ENCODE results near the gene BCAS1.

BCAS1 gene

DNA sequence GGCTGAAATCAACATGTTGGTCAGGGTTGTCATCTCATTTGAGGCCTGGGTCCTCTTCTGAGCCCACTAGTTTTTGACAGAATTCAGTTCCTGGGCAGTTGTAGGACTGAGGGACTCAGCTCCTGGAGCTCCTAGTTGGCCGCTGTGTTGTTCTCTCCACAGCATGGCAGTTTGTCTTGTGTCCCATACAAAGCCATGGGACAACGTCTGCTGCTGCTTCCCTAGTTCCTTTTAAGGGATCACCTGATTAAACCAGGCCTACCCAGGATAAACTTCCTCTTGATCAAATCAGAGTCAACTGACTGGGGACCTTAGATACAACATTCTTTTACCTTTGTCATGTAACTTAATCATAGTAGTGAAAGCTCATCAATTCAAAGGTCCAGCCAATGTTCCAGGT, 141.0 kb downstream of the BCAS1 start:
- H3K27ac ChIP-seq (replicated peaks) = no peak overlapping the region

DNA sequence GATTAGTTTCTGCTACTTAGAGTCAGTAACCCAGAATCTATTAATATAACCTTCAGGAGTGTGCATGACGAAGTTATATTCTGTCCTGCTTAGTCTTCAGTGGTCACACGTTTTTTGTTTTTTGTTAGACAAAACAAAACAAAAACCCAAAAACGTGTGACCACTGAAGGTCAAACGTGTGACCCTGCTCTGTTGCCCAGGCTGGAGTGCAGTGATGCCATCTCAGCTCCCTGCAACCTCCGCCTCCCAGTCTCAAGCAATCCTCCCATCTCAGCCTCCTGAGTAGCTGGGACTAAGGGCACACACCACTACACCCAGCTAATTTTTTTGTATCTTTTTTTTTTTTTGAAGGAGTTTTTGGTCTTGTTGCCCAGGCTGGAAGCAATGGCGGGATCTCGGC, 142.4 kb downstream of the BCAS1 start:
- no peak overlapping the region for H3K4me3 ChIP-seq (replicated peaks; ENCODE audit: insufficient read depth, low read length)
- no peak for TF ChIP-seq SPI1 (IDR thresholded peaks at IDR 0.05; ENCODE audit: borderline replicate concordance, low read depth)
- TF ChIP-seq GABPA (IDR thresholded peaks at IDR 0.05; ENCODE audit: low read depth) = no peak
- TF ChIP-seq, protein P1, sequence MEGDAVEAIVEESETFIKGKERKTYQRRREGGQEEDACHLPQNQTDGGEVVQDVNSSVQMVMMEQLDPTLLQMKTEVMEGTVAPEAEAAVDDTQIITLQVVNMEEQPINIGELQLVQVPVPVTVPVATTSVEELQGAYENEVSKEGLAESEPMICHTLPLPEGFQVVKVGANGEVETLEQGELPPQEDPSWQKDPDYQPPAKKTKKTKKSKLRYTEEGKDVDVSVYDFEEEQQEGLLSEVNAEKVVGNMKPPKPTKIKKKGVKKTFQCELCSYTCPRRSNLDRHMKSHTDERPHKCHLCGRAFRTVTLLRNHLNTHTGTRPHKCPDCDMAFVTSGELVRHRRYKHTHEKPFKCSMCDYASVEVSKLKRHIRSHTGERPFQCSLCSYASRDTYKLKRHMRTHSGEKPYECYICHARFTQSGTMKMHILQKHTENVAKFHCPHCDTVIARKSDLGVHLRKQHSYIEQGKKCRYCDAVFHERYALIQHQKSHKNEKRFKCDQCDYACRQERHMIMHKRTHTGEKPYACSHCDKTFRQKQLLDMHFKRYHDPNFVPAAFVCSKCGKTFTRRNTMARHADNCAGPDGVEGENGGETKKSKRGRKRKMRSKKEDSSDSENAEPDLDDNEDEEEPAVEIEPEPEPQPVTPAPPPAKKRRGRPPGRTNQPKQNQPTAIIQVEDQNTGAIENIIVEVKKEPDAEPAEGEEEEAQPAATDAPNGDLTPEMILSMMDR (IDR thresholded peaks at IDR 0.05; ENCODE audit: insufficient read depth, low read length) = no peak
- TF ChIP-seq POLR2AphosphoS5 (IDR thresholded peaks at IDR 0.05; ENCODE audit: low read depth) = no peak
- TF ChIP-seq, protein P2, sequence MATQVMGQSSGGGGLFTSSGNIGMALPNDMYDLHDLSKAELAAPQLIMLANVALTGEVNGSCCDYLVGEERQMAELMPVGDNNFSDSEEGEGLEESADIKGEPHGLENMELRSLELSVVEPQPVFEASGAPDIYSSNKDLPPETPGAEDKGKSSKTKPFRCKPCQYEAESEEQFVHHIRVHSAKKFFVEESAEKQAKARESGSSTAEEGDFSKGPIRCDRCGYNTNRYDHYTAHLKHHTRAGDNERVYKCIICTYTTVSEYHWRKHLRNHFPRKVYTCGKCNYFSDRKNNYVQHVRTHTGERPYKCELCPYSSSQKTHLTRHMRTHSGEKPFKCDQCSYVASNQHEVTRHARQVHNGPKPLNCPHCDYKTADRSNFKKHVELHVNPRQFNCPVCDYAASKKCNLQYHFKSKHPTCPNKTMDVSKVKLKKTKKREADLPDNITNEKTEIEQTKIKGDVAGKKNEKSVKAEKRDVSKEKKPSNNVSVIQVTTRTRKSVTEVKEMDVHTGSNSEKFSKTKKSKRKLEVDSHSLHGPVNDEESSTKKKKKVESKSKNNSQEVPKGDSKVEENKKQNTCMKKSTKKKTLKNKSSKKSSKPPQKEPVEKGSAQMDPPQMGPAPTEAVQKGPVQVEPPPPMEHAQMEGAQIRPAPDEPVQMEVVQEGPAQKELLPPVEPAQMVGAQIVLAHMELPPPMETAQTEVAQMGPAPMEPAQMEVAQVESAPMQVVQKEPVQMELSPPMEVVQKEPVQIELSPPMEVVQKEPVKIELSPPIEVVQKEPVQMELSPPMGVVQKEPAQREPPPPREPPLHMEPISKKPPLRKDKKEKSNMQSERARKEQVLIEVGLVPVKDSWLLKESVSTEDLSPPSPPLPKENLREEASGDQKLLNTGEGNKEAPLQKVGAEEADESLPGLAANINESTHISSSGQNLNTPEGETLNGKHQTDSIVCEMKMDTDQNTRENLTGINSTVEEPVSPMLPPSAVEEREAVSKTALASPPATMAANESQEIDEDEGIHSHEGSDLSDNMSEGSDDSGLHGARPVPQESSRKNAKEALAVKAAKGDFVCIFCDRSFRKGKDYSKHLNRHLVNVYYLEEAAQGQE (IDR thresholded peaks at IDR 0.05; ENCODE audit: insufficient replicate concordance, low read depth) = no peak
- no peaks in the 10 kb centered on the region for H3K27me3 ChIP-seq (ENCODE audit: insufficient read depth, poor library complexity, severe bottlenecking)
- no peak for DNase-seq (ENCODE audit: low read depth in 1 of 2, low spot score in 1 of 2)
- no peak overlapping the region for H3K27ac ChIP-seq (replicated peaks)

More for the DNA sequence above, 141.0 kb downstream of the BCAS1 start:
- DNase-seq (ENCODE audit: low read depth in 1 of 2, low spot score in 1 of 2) = no peak
- H3K4me3 ChIP-seq (replicated peaks; ENCODE audit: insufficient read depth, low read length) = no peak overlapping the region
- TF ChIP-seq GABPA (IDR thresholded peaks at IDR 0.05; ENCODE audit: low read depth) (no peak), SPI1 (IDR thresholded peaks at IDR 0.05; ENCODE audit: borderline replicate concordance, low read depth) (no peak), POLR2AphosphoS5 (IDR thresholded peaks at IDR 0.05; ENCODE audit: low read depth) (no peak)
- TF ChIP-seq, protein P1 (IDR thresholded peaks at IDR 0.05; ENCODE audit: insufficient read depth, low read length) = no peak
- TF ChIP-seq, protein P2 (IDR thresholded peaks at IDR 0.05; ENCODE audit: insufficient replicate concordance, low read depth) = no peak
- H3K27me3 ChIP-seq (ENCODE audit: insufficient read depth, poor library complexity, severe bottlenecking) = no peaks in the 10 kb centered on the region

DNA sequence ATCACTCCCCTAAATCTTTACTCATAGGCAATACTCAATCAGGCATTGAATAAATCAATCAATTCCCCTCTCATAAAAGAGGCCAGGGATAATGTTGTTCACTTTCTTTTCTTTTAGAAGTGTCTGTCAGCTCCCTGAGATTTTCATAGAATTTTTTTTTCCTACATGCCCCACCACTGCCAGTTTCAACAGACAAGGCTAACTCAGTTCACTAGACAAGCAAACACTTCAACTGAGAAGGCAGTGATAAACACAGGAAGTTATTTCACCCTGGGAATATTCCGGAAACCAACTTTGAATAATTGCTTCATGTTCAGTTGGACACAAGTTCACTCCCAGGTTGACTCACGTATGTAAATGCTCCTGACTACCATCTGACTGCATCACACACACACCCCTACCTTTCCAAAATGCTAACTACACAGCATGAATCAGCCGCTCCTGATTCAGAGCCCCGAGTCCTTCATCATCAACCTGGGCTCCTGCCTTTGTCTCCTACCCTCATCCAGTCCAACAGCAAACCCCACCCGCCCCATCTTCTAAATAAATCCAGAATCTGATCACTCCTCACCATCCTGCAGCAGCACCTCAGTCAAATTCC, 143.9 kb downstream of the BCAS1 start:
- Histone ChIP-seq H3K27me3 (ENCODE audit: insufficient read depth, poor library complexity, severe bottlenecking) (no peaks in the 10 kb centered on the region), H3K4me3 (replicated peaks; ENCODE audit: insufficient read depth, low read length) (no peak overlapping the region), H3K27ac (replicated peaks) (peak overlapping the region; percentile 86; the same call in 1 of the 2 replicates)
- TF ChIP-seq SPI1 (IDR thresholded peaks at IDR 0.05; ENCODE audit: borderline replicate concordance, low read depth) = no peak
- no peak for TF ChIP-seq POLR2AphosphoS5 (IDR thresholded peaks at IDR 0.05; ENCODE audit: low read depth)
- TF ChIP-seq, protein P2 (IDR thresholded peaks at IDR 0.05; ENCODE audit: insufficient replicate concordance, low read depth) = no peak
- TF ChIP-seq, protein P1 (IDR thresholded peaks at IDR 0.05; ENCODE audit: insufficient read depth, low read length) = no peak
- TF ChIP-seq GABPA (IDR thresholded peaks at IDR 0.05; ENCODE audit: low read depth) = no peak; the same call in 1 of the 2 replicates
- peak; percentile 46 to 85 for DNase-seq (ENCODE audit: low read depth in 1 of 2, low spot score in 1 of 2)
